GM19372 (cell line): Measurements from ENCODE around the gene CAMK1D.

Experiments
- ATAC-seq: cut with Tn5 transposase; IDR thresholded peaks from one replicate; pipeline ENCODE4 v1.9.1; 2021; ENCODE audit warnings: mild to moderate bottlenecking, low read depth, moderate library complexity; ENCODE audit not compliant: unreplicated experiment

CAMK1D gene

GRCh38 chr10:12667052-12667451 is 317.7 kb downstream of the CAMK1D start:
- ATAC-seq: no peak

GRCh38 chr10:12668634-12669033 is 319.3 kb downstream of the CAMK1D start:
- no peak for ATAC-seq

GRCh38 chr10:12670004-12670403 is 320.7 kb downstream of the CAMK1D start:
- ATAC-seq: no peak

- ATAC-seq: no peak
Measured at GRCh38 chr10:12675186-12675585, 325.8 kb downstream of the CAMK1D start.

- ATAC-seq: no peak
Measured at GRCh38 chr10:12679636-12680035, 330.3 kb downstream of the CAMK1D start.

- ATAC-seq: no peak
Measured at GRCh38 chr10:12681252-12681651, 331.9 kb downstream of the CAMK1D start.

GRCh38 chr10:12684784-12685183 is 335.4 kb downstream of the CAMK1D start:
- ATAC-seq: no peak

GRCh38 chr10:12685261-12686058 is 336.1 kb downstream of the CAMK1D start:
- ATAC-seq: no peak

- no peak for ATAC-seq
Measured at GRCh38 chr10:12687996-12688395, 338.6 kb downstream of the CAMK1D start.

- no peak for ATAC-seq
Measured at GRCh38 chr10:12689893-12690292, 340.5 kb downstream of the CAMK1D start.

- no peak for ATAC-seq
Measured at GRCh38 chr10:12690525-12691126, 341.3 kb downstream of the CAMK1D start.

GRCh38 chr10:12691596-12691995 is 342.2 kb downstream of the CAMK1D start:
- ATAC-seq: no peak

GRCh38 chr10:12697764-12698163 is 348.4 kb downstream of the CAMK1D start:
- no peak for ATAC-seq

GRCh38 chr10:12699258-12699700 is 349.9 kb downstream of the CAMK1D start:
- no peak for ATAC-seq

- no peak for ATAC-seq
Measured at GRCh38 chr10:12699781-12700556, 350.6 kb downstream of the CAMK1D start.

GRCh38 chr10:12700557-12700874 is 351.2 kb downstream of the CAMK1D start:
- ATAC-seq: no peak

- no peak for ATAC-seq
Measured at GRCh38 chr10:12701696-12702095, 352.3 kb downstream of the CAMK1D start.

- ATAC-seq: no peak
Measured at GRCh38 chr10:12702215-12702770, 352.9 kb downstream of the CAMK1D start.

GRCh38 chr10:12703126-12703525 is 353.8 kb downstream of the CAMK1D start:
- ATAC-seq: no peak

GRCh38 chr10:12703813-12704212 is 354.5 kb downstream of the CAMK1D start:
- ATAC-seq: no peak

- ATAC-seq: no peak
Measured at GRCh38 chr10:12704488-12704887, 355.1 kb downstream of the CAMK1D start.
